Lower leg skin (tissue), 3 donors: ENCODE measurements around the gene GREB1L.

Experiments
- CTCF ChIP-seq, 3 donors: fragments of 450-650 bp; IDR thresholded peaks; one replicate each; pipeline ENCODE4 v1.5.1; 2016; ENCODE audit warnings: antibody characterized with exemption in 3 of 3, mild to moderate bottlenecking in 3 of 3, moderate library complexity in 2 of 3
- POLR2A ChIP-seq, 2 donors: fragments of 450-650 bp; IDR thresholded peaks; one replicate each; pipeline ENCODE4 v1.6.1; 2016 to 2017; ENCODE audit warnings: antibody characterized with exemption in 2 of 2, mild to moderate bottlenecking in 1 of 2, moderate library complexity in 1 of 2

GRCh38 chr18:21260621-21261020 lies 18.6 kb downstream of the GREB1L start:
- TF ChIP-seq CTCF (IDR thresholded peaks at IDR 0.05) (no peak), POLR2A (IDR thresholded peaks at IDR 0.05) (no peak)
